ENCODE measurements around the gene CRYGN.
A peak's percentile ranks its signal among the peaks of the same experiment; 100 is the strongest.

Gene CRYGN

DNA sequence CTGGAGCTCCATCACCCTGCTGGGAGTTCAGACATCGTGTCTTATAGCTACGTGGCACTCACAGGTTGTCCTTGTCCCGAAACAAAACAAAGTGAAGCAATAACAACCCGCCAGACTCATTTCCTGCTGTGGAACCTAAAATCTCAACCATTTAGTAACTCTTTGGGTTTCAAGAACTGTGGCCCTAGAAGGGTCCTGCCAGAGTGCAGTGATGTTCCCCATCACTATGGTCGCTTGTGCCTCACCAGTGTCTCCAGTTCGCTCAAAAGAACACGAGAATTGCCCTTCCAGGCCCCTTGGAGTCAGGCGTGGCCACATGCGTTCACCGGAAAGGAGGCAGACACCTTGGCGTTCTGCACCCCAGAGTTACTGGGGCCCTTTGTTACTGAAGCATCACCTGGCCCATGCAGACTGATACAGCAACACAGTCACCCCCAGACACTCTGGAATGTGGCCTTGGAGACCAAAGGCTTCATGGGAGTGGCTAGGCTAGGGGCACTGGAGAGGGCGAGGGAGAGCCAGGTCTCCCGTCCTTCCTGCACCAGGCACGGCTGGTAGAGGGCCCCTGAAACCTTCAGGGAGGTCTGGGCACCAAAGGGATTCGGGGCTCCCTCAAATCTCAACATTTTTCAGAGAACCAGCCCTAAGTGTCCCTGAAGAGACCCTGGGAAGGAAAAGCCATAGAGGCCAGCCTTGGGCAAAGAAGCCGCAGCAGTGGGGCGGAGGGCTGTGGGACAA, 908 bp downstream of the CRYGN start:
- DNase-seq (ENCODE audit: low spot score), result no peak

- DNase-seq (ENCODE audit: low spot score), result no peak
These were observed 1.9 kb downstream of the CRYGN start for GRCh38 chr7:151437866-151438516.

GRCh38 chr7:151437159-151437553, 2.8 kb downstream of the CRYGN start:
- no peak for DNase-seq (ENCODE audit: low spot score)

DNA sequence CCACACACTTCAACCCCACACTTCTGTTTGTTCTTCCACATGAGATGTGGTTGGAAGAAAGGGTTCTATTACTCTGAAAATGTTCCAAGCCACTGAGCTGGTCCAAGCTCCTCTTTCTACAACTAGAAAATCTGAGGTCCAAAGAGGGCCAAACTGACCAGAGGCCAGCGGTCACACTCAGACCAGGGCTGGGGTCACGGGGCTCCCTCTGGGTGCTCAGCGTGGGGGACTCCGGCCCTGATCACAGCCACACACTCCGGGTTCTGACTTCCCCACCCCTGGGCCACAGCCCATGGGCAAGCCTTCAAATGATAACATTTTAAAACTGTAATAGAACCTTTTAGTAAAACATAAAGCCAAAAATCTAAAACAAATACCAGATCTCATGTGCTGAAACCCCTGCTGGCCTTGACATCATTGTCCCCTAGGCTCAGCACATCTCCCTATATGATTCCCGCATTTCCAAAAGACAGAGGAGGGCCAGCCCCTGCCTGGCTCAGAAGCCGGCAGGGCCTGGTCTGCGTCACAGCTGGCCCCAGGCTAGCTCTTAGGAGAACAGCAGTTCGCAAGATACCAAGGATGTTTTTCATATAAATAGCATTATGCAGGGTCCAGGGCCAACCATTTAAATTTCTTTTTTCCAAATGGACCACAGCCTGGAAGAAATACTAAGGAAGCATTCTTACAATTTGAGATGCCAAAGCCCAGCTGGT, 3.3 kb downstream of the CRYGN start:
- no peak for DNase-seq (ENCODE audit: low spot score)

GRCh38 chr7:151435971-151436370, 4.0 kb downstream of the CRYGN start:
- DNase-seq (ENCODE audit: low spot score), result no peak

DNA sequence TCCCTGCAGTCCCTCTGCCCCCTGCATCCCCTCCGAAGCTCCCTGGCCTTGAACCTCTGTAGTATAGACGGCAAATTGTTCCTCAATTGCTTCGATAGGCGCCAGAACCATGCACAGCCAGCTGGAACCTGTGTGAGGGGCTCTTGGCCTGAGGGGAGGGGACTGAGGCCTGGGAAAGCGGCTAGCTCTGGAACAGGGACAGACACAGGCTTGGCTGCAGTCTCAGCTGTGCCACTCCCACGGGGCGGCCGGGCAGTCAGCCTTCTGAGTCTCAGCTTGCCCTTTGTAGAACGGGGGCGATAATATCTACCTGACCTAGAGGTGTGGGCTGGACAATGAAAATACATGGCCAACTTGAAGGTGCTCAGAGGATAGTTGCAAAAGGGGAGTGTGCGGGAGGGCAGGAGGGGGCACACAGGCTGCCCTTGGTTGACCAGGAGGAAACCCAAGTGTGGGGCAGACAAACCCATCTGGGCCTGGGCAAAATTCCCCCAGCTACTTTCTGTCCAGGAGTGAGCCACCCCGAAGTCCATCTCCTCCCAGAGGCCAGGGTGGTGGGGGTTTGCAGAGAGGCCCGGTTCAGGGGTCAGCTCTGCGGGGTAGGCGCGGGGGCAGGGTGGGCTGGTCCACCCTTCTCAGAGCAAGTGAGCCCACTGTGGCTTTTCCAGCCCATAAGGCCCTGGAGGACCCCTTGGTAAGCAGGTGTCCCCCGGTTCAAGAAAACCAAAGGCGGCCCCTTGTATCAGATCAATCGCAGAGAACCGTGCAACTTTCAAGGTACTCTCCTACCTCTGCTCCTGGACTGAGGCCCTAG, 4.6 kb downstream of the CRYGN start:
- no peak for DNase-seq (ENCODE audit: low spot score)

GRCh38 chr7:151434549-151434948, 5.4 kb downstream of the CRYGN start:
- DNase-seq (ENCODE audit: low spot score), result no peak

GRCh38 chr7:151433721-151434400, 6.1 kb downstream of the CRYGN start:
- DNase-seq (ENCODE audit: low spot score), result no peak

GRCh38 chr7:151432658-151433521, 7.1 kb downstream of the CRYGN start:
- no peak for DNase-seq (ENCODE audit: low spot score)

- DNase-seq (ENCODE audit: low spot score), result no peak
These were observed 8.1 kb downstream of the CRYGN start for GRCh38 chr7:151431768-151432311.

GRCh38 chr7:151431281-151431767, 8.6 kb downstream of the CRYGN start:
- DNase-seq (ENCODE audit: low spot score), result no peak

DNA sequence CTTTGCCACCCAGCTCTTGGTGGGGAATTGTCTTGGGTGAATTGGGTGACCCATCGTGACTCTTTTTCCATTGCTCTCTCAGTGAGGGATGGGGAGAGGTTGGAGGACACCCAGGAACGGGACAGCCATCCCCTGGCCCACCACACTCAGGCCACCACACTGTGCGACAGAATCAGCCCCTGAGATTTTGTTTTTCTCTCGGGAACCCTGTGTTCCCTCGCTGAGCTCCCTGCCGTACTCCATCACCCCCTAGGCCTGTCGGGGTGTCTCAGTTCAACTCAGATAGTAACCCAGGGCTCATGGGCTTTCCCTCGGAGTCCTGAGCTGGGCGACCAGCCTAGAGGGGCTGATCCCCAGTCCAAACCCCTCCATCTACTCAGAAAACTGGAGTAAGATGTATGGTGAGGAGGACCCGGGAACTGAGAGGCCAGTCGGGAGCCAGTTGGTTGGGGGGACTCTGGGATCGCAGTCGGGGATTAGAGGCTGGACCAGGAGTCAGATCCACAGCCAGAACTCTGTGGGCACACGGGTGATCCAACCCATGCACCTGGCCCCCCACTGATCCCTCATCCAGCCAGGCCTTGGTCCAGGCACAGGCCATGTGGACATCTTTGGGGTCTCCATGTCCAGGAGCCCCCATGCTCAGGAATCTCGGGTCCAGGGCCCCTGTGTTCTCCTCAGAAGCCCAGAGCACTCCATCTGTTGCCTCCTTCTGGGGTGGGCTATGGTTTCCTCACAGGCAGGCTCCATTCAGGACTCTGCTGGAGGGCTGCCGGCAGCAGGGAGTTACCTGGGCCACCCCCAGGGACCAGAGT, 9.3 kb downstream of the CRYGN start:
- no peak for DNase-seq (ENCODE audit: low spot score)

DNA sequence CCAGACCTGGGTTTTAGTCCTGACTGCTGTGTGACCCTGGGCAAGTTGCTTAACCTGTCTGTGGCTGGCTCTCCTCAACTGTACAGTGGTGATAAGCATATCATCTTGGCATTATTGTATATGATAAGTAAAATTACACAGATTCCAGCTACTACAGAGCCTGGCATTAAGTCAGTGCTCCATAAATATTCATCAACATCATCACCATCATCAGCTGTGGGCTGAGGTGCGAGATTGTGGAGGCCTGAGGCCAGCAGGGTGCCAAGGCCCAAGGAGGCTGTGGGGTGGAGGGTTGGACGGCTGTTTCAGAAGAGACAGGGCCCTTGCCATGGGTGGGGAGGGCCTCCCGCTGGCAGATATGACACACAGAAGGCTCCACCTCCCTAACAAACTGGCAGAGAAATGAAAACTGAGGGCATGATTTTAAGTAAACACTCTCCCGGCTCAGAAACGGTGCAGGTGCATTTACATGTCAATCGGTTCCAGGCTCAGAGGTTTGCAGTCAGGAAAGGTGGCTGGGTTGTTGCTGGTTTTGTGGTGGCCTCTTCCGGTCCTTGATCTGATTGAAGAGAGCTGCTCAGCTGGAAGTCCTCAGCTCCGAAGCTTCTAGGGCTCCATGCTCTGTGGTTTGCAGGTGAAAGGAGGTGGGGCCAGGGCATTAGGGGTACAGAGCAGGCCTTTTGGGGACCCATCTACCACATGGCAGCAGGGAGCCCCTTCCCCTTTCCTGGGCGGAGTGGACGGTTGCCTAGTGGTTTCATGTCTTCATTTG, 10.2 kb downstream of the CRYGN start:
- peak; percentile 87 for DNase-seq (ENCODE audit: low spot score)

- DNase-seq (ENCODE audit: low spot score), result no peak
These were observed 10.7 kb downstream of the CRYGN start for GRCh38 chr7:151429237-151429559.

DNA sequence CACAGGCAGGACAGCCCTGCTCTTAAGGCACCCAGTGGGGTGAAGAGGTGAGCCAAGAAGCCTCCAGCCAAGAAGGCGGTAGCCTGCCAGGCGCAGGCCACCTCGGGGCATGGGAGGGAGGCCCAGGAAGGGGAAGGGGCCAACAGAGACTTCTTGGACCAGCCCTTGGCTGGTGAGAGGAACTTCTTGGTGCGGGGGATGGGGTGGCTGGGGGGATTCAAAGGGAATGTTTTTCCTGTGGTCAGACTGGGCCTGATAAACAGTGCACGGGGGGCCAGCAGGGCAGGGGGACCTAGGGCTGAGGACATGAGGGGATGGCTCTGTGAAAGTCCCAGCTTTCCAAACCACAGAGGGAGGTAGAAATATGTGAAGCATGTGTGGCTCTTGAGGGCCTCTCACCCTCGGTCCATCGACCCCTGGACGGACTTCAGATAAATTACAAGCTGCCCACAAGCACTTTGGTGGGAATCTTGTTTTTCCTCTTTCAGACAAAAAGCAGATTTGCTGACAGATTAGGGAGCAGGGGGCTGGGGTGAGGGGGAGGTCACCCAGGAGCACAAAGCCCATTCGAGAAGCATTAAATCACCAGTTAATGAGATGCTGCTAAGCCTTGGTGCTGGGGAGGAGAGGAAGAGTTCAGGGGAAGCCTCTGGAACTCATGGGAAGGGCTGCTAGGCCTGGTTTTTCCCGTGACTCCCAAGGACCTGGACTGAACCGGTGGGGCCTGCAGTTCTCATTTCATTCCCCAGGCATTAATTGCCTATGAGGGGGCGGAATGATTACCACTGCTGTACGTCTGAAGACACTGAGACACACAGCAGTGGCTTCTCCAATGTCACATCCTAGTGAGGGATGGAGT, 11.3 kb downstream of the CRYGN start:
- DNase-seq (ENCODE audit: low spot score), result peak; percentile 70

DNA sequence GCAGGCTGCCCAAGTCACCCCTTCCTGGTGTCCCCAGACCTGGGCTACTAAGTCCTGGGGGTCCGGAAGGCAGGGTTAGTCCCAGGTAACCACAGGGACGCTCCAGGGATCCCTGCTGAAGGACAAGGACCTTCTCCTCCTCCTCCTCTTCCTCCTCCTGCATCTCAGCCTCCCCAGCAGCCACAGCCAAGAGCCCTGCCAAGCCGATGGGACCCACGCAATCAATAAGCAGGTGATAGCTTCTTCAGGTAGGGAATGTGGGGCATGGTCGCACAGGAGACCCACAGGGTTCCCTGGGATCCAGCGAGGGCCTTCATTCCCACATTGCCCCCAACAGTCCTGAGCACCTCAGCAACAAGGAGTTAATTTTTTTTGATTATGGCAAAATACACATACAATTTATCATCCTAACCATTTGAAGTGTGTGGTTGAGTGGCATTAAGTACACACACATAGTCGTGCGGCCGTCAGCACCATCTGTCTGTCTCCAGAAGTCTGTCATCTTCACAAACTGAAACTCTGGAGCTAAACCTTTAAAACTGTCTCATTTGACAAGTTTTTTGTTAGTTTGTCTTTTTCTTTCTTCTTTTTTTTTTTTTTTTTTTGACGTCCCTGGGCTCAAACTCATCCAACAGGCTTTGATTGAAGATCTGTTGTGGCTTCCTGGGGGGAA, 12.1 kb downstream of the CRYGN start:
- DNase-seq (ENCODE audit: low spot score), result no peak
